Natural killer cell (primary cell): Measurements from ENCODE around the gene CLIP3. TPM values are rescaled to one million over a fixed set of nuclear protein-coding genes. Genes with fewer than 3 reads are reported as not detected.

Experiments
- ATAC-seq, 3 donors: fragments of 150-1000 bp in 2 of 3; fragments of 200-7000 bp in 1 of 3; cut with Tn5 transposase; 1 replicate in 1 of 3; 2 replicates in 2 of 3; pipeline ENCODE4 v1.10.0; 2021; ENCODE audit warnings: mild to moderate bottlenecking in 2 of 3, moderate library complexity in 2 of 3
- DNase-seq, 2 donors: peaks; one replicate each; pipeline versions ENCODE4 v3.0.0 to v3.0.0-alpha.2; 2013 to 2021; ENCODE audit warnings: mixed read lengths in 1 of 2
- H3K27ac ChIP-seq: one replicate; pipeline ENCODE4 v1.5.1; 2013; ENCODE audit warnings: mild to moderate bottlenecking, low read length
- H3K27me3 ChIP-seq: one replicate; pipeline ENCODE4 v1.6.1; 2013; ENCODE audit warnings: low read length; ENCODE audit not compliant: control insufficient read depth, insufficient read depth
- H3K36me3 ChIP-seq: one replicate; pipeline ENCODE4 v1.6.1; 2013; ENCODE audit warnings: low read length; ENCODE audit not compliant: control insufficient read depth, insufficient read depth
- H3K4me1 ChIP-seq: one replicate; pipeline ENCODE4 v1.6.1; 2013; ENCODE audit warnings: low read length; ENCODE audit not compliant: control insufficient read depth, insufficient read depth
- H3K4me3 ChIP-seq: one replicate; pipeline ENCODE4 v1.5.1; 2013; ENCODE audit warnings: low read length
- H3K9me3 ChIP-seq: one replicate; pipeline ENCODE4 v1.6.1; 2013; ENCODE audit warnings: low read length; ENCODE audit not compliant: control insufficient read depth, insufficient read depth
- H3K27ac Mint-ChIP-seq, 2 donors: one replicate each; pipeline ENCODE4 v1.8.0; 2022; ENCODE audit warnings: mild to moderate bottlenecking in 2 of 2, mixed read lengths in 2 of 2, moderate library complexity in 1 of 2
- H3K27me3 Mint-ChIP-seq, 2 donors: one replicate each; pipeline ENCODE4 v1.8.0; 2022; ENCODE audit warnings: low read depth in 2 of 2, mixed read lengths in 2 of 2
- H3K36me3 Mint-ChIP-seq: one replicate; pipeline ENCODE4 v1.8.0; 2022; ENCODE audit warnings: mixed read lengths
- H3K4me1 Mint-ChIP-seq, 2 donors: one replicate each; pipeline ENCODE4 v1.8.0; 2022; ENCODE audit warnings: mixed read lengths in 2 of 2
- H3K4me3 Mint-ChIP-seq: one replicate; pipeline ENCODE4 v1.8.0; 2022; ENCODE audit warnings: mild to moderate bottlenecking, moderate library complexity, mixed read lengths
- H3K9me3 Mint-ChIP-seq, 2 donors: one replicate each; pipeline ENCODE4 v1.8.0; 2022; ENCODE audit warnings: mixed read lengths in 2 of 2
- WGBS: methylation state at CpG from one replicate; pipeline ENCODE4 v1.1.7; 2013; ENCODE audit warnings: missing lambda C conversion rate; ENCODE audit not compliant: insufficient coverage; 5-methylcytosine and 5-hydroxymethylcytosine counted together
- intact Hi-C: fragments of 100-400 bp; cut with micrococcal nuclease; formaldehyde crosslinking; loops from one replicate; pipeline ENCODE4 v1.14.2; 2022
- total RNA-seq, 4 donors: library from RNA; stranded (reverse); fragments of 120-200 nt in 1 of 4; gene quantifications; one replicate each; pipeline versions ENCODE4 v1.2.3 to v1.2.4, GENCODE V29; 2013 to 2022
- TF ChIP-seq, protein P1 (sequence below): fragments of 200-600 bp; IDR thresholded peaks from one replicate; pipeline ENCODE4 v1.8.0; 2022; ENCODE audit warnings: antibody characterized with exemption

Gene CLIP3
- total RNA-seq, 3 donors from 2014 or later (not counting 1 experiment from before 2014, with no cell fraction given): 0.33 to 2.1 (median 1.3) TPM

DNA sequence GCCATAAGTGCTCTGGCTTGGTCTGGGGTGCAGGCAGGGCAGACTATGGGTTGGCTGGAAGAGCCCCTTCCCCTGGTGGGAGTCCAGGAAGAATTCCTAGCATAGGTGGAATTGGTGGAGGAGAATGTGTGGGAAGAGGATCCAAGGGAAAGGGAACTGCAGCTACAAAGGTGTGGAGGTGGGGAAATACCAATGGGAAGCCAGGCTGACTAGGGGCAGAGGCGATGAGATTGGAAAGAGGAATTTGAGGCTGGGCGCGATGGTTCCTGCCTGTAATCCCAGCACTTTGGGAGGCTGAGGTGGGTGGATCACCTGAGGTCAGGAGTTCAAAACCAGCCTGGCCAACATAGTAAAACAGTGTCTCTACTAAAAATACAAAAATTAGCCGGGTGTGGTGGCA, 42.5 kb downstream of the CLIP3 start:
- no peak overlapping the region for H3K27ac Mint-ChIP-seq
- Histone ChIP-seq H3K27me3 (peaks cover 10% of the 10 kb centered on the region), H3K27ac (no peak overlapping the region), H3K36me3 (no peaks in the 10 kb centered on the region), H3K4me1 (peaks cover 20% of the 10 kb centered on the region), H3K9me3 (no peaks in the 10 kb centered on the region), H3K4me3 (no peak overlapping the region)
- peaks cover 23 to 31% of the 10 kb centered on the region in 2 donors for H3K27me3 Mint-ChIP-seq
- DNase-seq (no peak), ATAC-seq (no peak)
- H3K9me3 Mint-ChIP-seq: no peaks in the 10 kb centered on the region
- intact Hi-C loops: loop anchor here (10.0 kb wide), 1 partner anchor 125 kb away; the partner anchor contains the start of genes OVOL3, POLR2I and TBCB
- H3K36me3 Mint-ChIP-seq: no peaks in the 10 kb centered on the region
- WGBS: 93% methylated on average over 3 of the region's 4 CpGs
- H3K4me1 Mint-ChIP-seq: peaks cover 5 to 17% of the 10 kb centered on the region in 2 donors
- no peak overlapping the region for H3K4me3 Mint-ChIP-seq
- TF ChIP-seq, protein P1, sequence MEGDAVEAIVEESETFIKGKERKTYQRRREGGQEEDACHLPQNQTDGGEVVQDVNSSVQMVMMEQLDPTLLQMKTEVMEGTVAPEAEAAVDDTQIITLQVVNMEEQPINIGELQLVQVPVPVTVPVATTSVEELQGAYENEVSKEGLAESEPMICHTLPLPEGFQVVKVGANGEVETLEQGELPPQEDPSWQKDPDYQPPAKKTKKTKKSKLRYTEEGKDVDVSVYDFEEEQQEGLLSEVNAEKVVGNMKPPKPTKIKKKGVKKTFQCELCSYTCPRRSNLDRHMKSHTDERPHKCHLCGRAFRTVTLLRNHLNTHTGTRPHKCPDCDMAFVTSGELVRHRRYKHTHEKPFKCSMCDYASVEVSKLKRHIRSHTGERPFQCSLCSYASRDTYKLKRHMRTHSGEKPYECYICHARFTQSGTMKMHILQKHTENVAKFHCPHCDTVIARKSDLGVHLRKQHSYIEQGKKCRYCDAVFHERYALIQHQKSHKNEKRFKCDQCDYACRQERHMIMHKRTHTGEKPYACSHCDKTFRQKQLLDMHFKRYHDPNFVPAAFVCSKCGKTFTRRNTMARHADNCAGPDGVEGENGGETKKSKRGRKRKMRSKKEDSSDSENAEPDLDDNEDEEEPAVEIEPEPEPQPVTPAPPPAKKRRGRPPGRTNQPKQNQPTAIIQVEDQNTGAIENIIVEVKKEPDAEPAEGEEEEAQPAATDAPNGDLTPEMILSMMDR: no peak

DNA sequence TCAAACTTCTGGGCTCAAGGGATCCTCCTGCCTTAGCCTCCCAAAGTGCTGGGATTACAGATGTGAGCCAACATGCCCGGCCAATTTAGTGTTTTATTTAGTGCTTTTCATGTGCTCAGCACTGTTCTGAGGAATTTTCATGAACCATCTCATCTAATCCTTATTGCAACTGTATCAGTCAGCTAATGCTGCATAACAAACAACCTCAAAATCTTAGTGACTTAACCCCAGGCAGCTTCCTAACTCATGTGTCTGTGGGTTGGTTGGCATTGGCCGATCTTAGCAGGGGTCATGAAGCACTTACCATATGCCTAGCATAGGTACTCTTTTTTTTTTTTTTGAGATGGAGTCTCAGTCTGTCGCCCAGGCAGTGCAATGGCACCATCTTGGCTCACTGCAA, 43.8 kb downstream of the CLIP3 start:
- H3K27ac Mint-ChIP-seq: no peak overlapping the region

DNA sequence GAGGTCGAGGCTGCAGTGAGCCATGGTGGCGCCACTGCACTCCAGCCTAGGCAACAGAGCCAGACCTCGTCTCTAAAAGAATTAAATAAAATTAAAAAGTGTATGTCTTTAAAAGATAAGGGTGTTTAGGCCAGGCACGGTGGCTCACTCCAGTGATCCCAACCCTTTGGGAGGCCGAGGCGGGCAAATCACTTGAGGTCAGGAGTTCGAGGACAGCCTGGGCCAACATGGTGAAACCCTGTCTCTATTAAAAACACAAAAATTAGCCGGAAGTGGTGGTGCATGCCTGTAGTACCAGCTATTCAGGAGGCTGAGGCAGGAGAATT, 45.1 kb downstream of the CLIP3 start:
- Histone ChIP-seq H3K4me3 (no peak overlapping the region), H3K27ac (no peak overlapping the region), H3K9me3 (no peaks in the 10 kb centered on the region), H3K4me1 (peaks cover 9% of the 10 kb centered on the region), H3K27me3 (peaks cover 15% of the 10 kb centered on the region), H3K36me3 (no peaks in the 10 kb centered on the region)
- Mint-ChIP-seq H3K9me3 (no peaks in the 10 kb centered on the region), H3K4me3 (no peak overlapping the region), H3K4me1 (peaks cover 0 to 8% of the 10 kb centered on the region in 2 donors), H3K36me3 (no peaks in the 10 kb centered on the region), H3K27me3 (peaks cover 32 to 47% of the 10 kb centered on the region in 2 donors), H3K27ac (no peak overlapping the region)
- ATAC-seq (no peak), DNase-seq (no peak)
- intact Hi-C loops: no loop called here
- TF ChIP-seq, protein P1: no peak
- 35% methylated on average over 8 of the region's 8 CpGs for WGBS

More for the DNA sequence above, 43.8 kb downstream of the CLIP3 start:
- peaks cover 10% of the 10 kb centered on the region for H3K4me1 ChIP-seq
- H3K9me3 Mint-ChIP-seq: no peaks in the 10 kb centered on the region
- peaks cover 15% of the 10 kb centered on the region for H3K27me3 ChIP-seq
- H3K27me3 Mint-ChIP-seq: peaks cover 31 to 44% of the 10 kb centered on the region in 2 donors
- intact Hi-C loops: no loop called here
- H3K4me3 ChIP-seq: no peak overlapping the region
- ATAC-seq: no peak
- H3K9me3 ChIP-seq: no peaks in the 10 kb centered on the region
- H3K27ac ChIP-seq: no peak overlapping the region
- DNase-seq: no peak
- TF ChIP-seq, protein P1: no peak
- 100% methylated on average over 3 of the region's 3 CpGs for WGBS
- H3K36me3 Mint-ChIP-seq: no peaks in the 10 kb centered on the region
- H3K4me1 Mint-ChIP-seq: peaks cover 0 to 8% of the 10 kb centered on the region in 2 donors
- no peak overlapping the region for H3K4me3 Mint-ChIP-seq
- H3K36me3 ChIP-seq: no peaks in the 10 kb centered on the region
